GM19099 (cell line): ENCODE measurements around the gene RGMA.

ENCODE experiments used
- POLR2A ChIP-seq: IDR thresholded peaks from 3 replicates; pipeline ENCODE4 v1.6.1; 2011; ENCODE audit warnings: low read depth; ENCODE audit not compliant: insufficient read length; ENCODE audit errors: extremely low read depth

Gene RGMA

GRCh38 chr15:93063796-93064690 is 25.0 kb downstream of the RGMA start:
- TF ChIP-seq POLR2A, result no peak

- TF ChIP-seq POLR2A, result no peak
Measured at GRCh38 chr15:93063262-93063671, 25.7 kb downstream of the RGMA start.

- TF ChIP-seq POLR2A, result no peak
Measured at GRCh38 chr15:93060336-93061248, 28.4 kb downstream of the RGMA start.

- no peak for TF ChIP-seq POLR2A
Measured at GRCh38 chr15:93059442-93059841, 29.6 kb downstream of the RGMA start.

- TF ChIP-seq POLR2A, result no peak
Measured at GRCh38 chr15:93058904-93059427, 30.0 kb downstream of the RGMA start.

DNA sequence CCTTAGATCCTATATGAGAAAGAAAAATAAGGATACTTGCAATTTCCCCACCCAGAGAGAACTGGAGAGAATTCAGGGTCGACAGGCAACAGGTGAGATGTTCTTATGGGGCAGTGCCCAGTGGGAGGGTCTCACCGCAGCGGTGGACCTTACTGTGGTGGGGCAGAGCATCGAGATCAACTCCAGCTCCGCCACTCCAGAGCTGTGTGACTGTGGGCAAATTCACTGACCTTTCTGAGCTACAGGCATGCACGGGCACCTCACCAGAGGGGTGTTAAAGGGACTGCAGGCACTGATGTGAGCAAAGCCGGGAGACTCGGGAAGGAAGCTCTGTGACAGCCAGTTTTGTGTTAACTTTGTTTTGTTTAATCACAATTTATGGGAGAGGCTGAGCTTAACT is 30.9 kb downstream of the RGMA start:
- no peak for TF ChIP-seq POLR2A

DNA sequence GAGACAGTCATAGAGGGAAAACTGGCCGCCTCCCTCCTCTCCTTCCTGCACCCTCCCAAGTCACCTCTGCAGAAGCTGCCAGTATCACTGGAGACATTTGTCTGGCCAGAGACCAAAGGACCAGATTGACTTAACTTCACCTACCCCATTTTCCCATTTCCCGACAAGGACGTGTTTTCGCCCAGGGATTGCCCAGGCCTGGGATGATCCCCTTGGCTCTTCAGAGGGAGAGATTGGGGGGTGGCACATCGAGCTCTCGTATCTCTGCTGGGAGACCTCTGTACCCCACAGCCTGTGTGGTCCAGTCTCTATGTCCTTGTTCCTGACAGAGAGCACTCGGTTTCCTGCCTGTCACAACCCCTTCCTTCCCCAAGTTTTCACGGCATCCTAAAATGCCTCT is 31.4 kb downstream of the RGMA start:
- no peak for TF ChIP-seq POLR2A

- TF ChIP-seq POLR2A, result no peak
Measured at GRCh38 chr15:93056836-93057235, 32.2 kb downstream of the RGMA start.

GRCh38 chr15:93055211-93055610 is 33.8 kb downstream of the RGMA start:
- no peak for TF ChIP-seq POLR2A

GRCh38 chr15:93052090-93052879 is 36.7 kb downstream of the RGMA start:
- no peak for TF ChIP-seq POLR2A

GRCh38 chr15:93051236-93052089 is 37.5 kb downstream of the RGMA start:
- TF ChIP-seq POLR2A, result no peak

- TF ChIP-seq POLR2A, result no peak
Measured at GRCh38 chr15:93050648-93051047, 38.4 kb downstream of the RGMA start.

- no peak for TF ChIP-seq POLR2A
Measured at GRCh38 chr15:93049914-93050578, 39.0 kb downstream of the RGMA start.

DNA sequence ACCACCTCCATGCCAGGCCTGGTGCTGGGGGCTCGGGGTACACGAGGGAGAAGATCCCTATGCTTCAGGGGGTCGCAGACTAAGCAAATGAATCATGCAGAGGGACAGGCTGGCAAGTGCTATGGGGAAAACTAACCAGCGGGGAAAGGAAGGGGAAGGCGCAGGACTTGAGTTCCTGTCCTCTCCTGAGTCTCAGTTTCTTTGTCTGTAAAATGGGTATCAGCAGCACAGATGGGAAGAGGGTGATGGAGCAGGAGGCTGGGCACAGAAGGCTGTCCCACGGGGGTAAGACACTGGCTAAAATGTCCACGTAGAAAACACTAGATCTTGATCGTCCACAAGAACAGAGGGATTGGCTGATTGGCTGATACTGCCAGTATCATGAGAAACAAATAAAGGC is 39.8 kb downstream of the RGMA start:
- TF ChIP-seq POLR2A, result no peak

- TF ChIP-seq POLR2A, result no peak
Measured at GRCh38 chr15:93048759-93049161, 40.3 kb downstream of the RGMA start.
